Stimulated activated CD4-positive, alpha-beta T cell treated with anti-CD3 and anti-CD28 coated beads, Interleukin-4, amount 100 ng/mL, for 1 hour (primary cell): ENCODE data around the gene GRXCR2.
"Not testable (repeated sequence)": the region's sequence is repeated elsewhere in the genome, so short reads cannot be mapped to it uniquely, and the experiment has no call there.

ENCODE experiments used
- DNase-seq: peaks from one replicate; pipeline ENCODE4 v3.0.0-alpha.2; 2020

GRXCR2 gene

GRCh38 chr5:145872486-145872885 is 328 bp downstream of the GRXCR2 start:
- no peak for DNase-seq

GRCh38 chr5:145869753-145870152 is 3.1 kb downstream of the GRXCR2 start:
- no peak for DNase-seq

- DNase-seq: no peak
These were observed 5.0 kb downstream of the GRXCR2 start for GRCh38 chr5:145867806-145868205.

- not testable (repeated sequence) for DNase-seq
These were observed 8.4 kb downstream of the GRXCR2 start for GRCh38 chr5:145864432-145864831.

GRCh38 chr5:145863003-145863402 is 9.8 kb downstream of the GRXCR2 start:
- DNase-seq: no peak

GRCh38 chr5:145859897-145860296 is 12.9 kb downstream of the GRXCR2 start:
- DNase-seq: no peak

- no peak for DNase-seq
These were observed 13.4 kb downstream of the GRXCR2 start for GRCh38 chr5:145859453-145859852.

GRCh38 chr5:145858959-145859358 is 13.9 kb downstream of the GRXCR2 start:
- no peak for DNase-seq

GRCh38 chr5:145856285-145856818 is 16.5 kb downstream of the GRXCR2 start:
- peak; percentile 22 for DNase-seq

- DNase-seq: no peak
These were observed 17.0 kb downstream of the GRXCR2 start for GRCh38 chr5:145855763-145856267.

- no peak for DNase-seq
These were observed 18.1 kb downstream of the GRXCR2 start for GRCh38 chr5:145854651-145855258.

- DNase-seq: no peak
These were observed 18.9 kb downstream of the GRXCR2 start for GRCh38 chr5:145853781-145854376.

- DNase-seq: no peak
These were observed 19.8 kb downstream of the GRXCR2 start for GRCh38 chr5:145852990-145853389.

- no peak for DNase-seq
These were observed 24.0 kb downstream of the GRXCR2 start for GRCh38 chr5:145848854-145849253.

- DNase-seq: no peak
These were observed 25.0 kb downstream of the GRXCR2 start for GRCh38 chr5:145847499-145848497.

- no peak for DNase-seq
These were observed 26.7 kb downstream of the GRXCR2 start for GRCh38 chr5:145846081-145846480.

- DNase-seq: no peak
These were observed 31.5 kb downstream of the GRXCR2 start for GRCh38 chr5:145841299-145841698.

GRCh38 chr5:145840458-145841132 is 32.2 kb downstream of the GRXCR2 start:
- DNase-seq: no peak

- DNase-seq: no peak
These were observed 34.5 kb downstream of the GRXCR2 start for GRCh38 chr5:145838276-145838675.

- not testable (repeated sequence) for DNase-seq
These were observed 36.6 kb downstream of the GRXCR2 start for GRCh38 chr5:145836241-145836640.

GRCh38 chr5:145835848-145836239 is 37.0 kb downstream of the GRXCR2 start:
- DNase-seq: no peak
